ENCODE data around the gene FOXA3. TPM values are rescaled to one million over a fixed set of nuclear protein-coding genes. Genes with fewer than 3 reads are reported as not detected.

The FOXA3 gene
- total RNA-seq, 6 experiments from 2014 or later: 18.2 to 36.1 (median 25.3) TPM

DNA sequence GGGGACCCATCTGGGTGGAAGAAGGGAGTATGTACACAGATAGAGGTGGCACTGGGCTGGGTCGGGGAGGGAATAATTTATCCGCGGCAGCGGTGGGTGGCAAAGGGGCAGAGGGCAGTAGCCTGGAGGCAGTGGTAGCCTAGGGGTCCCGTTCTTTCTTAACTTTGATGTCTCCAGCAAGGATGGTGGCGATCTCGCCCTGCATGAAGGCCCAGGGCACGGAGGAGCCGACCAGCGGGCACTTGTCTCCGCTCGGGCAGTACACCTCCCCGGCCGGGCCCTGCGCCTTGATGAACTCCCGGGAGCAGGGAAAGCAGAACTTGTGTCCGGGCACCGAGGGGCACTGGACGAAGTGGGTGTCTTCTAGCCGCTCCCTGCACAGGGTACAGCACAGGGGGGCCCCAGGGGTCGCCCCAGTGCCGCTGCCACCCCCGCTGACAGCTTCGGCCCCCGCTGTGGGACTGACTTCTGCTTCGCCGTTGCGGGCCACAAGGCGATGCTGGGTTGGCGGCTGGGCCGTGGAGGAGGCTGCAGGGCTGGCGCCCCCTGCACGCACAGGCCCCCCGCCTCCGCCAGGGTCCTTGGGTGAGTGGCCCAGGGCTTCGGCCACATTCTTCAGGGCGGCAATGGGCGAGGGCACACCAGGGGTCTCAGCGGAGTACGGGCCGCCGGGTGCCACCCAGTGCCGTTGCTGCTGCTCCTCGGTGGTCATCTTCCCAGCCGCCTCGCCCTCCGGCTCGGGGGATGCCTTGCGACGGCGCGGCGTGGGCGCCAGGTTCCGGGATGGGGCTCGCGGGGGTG is 20.0 kb downstream of the FOXA3 start:
- peak overlapping the region; percentile 69 to 83 (median 80) for H3K4me3 ChIP-seq
- peak in 1 of 3 donors; percentile 65 for DNase-seq
- no peaks in the 10 kb centered on the region for H3K27me3 ChIP-seq
- intact Hi-C loops (cut with DNase I): loop anchor here in 1 of 2 donors (10.0 kb wide), 1 partner anchor 69 kb away; the partner anchor contains the start of gene RSPH6A
- WGBS (ENCODE audit: insufficient coverage, low coverage, low lambda C conversion rate, missing lambda C conversion rate): 40% methylated on average over 1 of the region's 57 CpGs
- ATAC-seq: no peak
- TF ChIP-seq POLR2A (IDR thresholded peaks at IDR 0.05): no peak
- TF ChIP-seq, protein P1, sequence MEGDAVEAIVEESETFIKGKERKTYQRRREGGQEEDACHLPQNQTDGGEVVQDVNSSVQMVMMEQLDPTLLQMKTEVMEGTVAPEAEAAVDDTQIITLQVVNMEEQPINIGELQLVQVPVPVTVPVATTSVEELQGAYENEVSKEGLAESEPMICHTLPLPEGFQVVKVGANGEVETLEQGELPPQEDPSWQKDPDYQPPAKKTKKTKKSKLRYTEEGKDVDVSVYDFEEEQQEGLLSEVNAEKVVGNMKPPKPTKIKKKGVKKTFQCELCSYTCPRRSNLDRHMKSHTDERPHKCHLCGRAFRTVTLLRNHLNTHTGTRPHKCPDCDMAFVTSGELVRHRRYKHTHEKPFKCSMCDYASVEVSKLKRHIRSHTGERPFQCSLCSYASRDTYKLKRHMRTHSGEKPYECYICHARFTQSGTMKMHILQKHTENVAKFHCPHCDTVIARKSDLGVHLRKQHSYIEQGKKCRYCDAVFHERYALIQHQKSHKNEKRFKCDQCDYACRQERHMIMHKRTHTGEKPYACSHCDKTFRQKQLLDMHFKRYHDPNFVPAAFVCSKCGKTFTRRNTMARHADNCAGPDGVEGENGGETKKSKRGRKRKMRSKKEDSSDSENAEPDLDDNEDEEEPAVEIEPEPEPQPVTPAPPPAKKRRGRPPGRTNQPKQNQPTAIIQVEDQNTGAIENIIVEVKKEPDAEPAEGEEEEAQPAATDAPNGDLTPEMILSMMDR (IDR thresholded peaks at IDR 0.05): no peak
- H3K9me3 ChIP-seq: no peaks in the 10 kb centered on the region
- peaks cover 2 to 52% (median 24%) of the 10 kb centered on the region in 4 donors for H3K4me1 ChIP-seq
- no peaks in the 10 kb centered on the region for H3K36me3 ChIP-seq
- peak overlapping the region in 1 of 3 donors; percentile 7 for H3K27ac ChIP-seq

DNA sequence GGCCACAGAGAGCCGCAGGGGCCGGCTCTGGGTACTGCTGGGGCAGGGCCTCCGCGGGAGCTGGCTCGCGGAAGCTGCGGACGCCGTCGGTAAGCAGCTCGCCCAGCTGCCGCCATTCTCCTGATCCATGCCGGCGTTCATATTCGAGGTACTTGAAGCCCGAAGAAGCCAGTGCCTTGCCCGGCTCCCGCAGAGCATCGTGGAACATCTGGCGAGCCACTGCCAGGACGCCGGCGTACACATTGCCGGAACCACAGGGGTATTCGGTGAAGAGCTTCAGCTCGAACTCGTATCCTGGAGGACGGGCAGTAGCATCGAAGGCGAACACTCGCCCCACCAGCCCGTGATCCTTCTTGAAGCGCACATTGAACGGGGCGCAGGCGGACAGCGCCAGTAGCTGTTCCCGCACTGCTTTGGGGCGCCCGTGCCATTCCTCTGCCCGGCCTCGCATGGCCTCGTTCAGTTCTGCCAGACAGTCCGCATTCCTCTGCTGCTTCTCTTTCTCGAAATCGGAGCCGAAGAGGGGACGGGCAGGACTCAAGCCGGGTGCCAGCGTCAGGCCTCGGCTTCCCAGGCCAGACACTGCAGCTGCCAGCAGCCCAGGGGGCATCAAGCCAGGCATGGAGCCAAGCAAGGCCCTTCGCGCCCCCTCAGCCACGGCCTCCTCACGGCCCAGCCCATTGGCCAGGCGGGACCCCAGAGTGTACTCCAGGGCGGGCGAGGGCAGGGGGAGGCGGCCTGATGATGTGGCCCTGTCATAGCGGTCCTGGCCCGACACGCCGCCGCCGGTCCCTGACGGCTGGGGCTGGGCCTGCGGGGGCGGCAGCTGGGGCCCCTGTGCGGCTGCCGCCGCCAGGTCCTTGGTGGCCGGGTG is 20.8 kb downstream of the FOXA3 start:
- no CpG with 5 or more reads among the region's 72 CpGs for WGBS (ENCODE audit: insufficient coverage, low coverage, low lambda C conversion rate, missing lambda C conversion rate)
- peak; percentile 54 to 66 (median 63) for DNase-seq
- H3K4me1 ChIP-seq: peaks cover 2 to 43% (median 20%) of the 10 kb centered on the region in 4 donors

DNA sequence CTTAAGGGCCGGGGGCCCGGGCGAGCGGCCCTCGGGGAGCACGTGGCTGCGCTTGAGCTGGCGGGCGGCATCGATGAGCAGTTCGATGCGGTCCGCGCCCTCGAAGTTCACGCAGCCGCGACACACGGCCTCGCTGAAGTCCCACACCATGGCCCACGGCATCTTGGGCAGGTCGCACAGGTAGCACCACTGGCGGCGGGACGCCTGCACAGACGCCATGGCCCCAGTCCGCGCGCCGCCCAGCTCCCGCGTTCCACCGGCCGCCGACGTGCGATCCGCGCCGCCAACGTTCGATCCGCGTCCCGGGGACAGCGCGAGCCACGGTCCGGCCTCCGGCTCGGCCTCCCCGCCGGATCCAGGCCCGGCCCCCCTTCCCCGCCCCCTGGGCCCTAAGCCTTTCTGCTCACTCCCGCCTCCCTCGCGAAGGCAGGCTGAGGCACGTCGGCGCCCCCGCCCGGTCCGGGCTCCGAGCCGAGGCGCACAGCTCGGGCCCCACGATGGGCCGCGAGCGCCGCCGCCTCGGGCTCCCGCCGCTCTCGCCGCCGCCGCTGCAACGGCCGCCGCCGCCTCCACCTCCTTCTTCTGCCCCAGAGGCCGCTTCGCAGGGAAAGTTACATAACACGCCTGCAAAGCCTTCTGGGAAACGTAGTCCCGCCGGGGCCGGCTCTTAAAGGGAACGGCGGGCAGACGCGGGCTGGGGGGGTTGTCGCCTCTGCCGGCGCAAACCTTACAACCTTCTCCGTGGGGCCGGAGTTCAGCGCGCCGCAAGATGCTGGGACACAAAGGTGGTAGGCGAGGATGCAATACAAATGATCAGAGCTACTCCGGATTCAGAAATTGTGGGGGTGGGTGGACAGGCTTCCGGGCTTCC is 21.7 kb downstream of the FOXA3 start, which contains the start of gene IRF2BP1:
TSS of gene IRF2BP1 (minus strand) at position 586 of the 871 bp plus-strand sequence. CDS start at position 219, 367 bp downstream.
- TF ChIP-seq, protein P1 (IDR thresholded peaks at IDR 0.05): peak in 1 of 4 donors; percentile 10
- TF ChIP-seq POLR2A (IDR thresholded peaks at IDR 0.05): peak; percentile 79
- Histone ChIP-seq H3K36me3 (no peaks in the 10 kb centered on the region), H3K9me3 (no peaks in the 10 kb centered on the region), H3K4me1 (peaks cover 0 to 36% (median 15%) of the 10 kb centered on the region in 4 donors), H3K27me3 (no peaks in the 10 kb centered on the region), H3K4me3 (peak within 1 kb of the TSS; percentile 69 to 83 (median 80)), H3K27ac (peak within 1 kb of the TSS; percentile 78 to 86 (median 84))
- intact Hi-C loops (cut with DNase I): loop anchor here in 1 of 2 donors (10.0 kb wide), 1 partner anchor 71 kb away; the partner anchor contains the start of gene RSPH6A
- ATAC-seq (peak; percentile 34 to 53 (median 48)), DNase-seq (peak; percentile 90 to 94 (median 93))
- WGBS (ENCODE audit: insufficient coverage, low coverage, low lambda C conversion rate, missing lambda C conversion rate): 0% methylated on average over 36 of the region's 107 CpGs

More for the DNA sequence above, 20.8 kb downstream of the FOXA3 start:
- Histone ChIP-seq H3K27me3 (no peaks in the 10 kb centered on the region), H3K9me3 (no peaks in the 10 kb centered on the region), H3K27ac (peak overlapping the region; percentile 78 to 86 (median 84)), H3K36me3 (no peaks in the 10 kb centered on the region), H3K4me3 (peak overlapping the region; percentile 69 to 83 (median 80))
- intact Hi-C loops (cut with DNase I): loop anchor here in 1 of 2 donors (10.0 kb wide), 1 partner anchor 70 kb away; the partner anchor contains the start of gene RSPH6A
- no peak for TF ChIP-seq POLR2A (IDR thresholded peaks at IDR 0.05)
- ATAC-seq: no peak

DNA sequence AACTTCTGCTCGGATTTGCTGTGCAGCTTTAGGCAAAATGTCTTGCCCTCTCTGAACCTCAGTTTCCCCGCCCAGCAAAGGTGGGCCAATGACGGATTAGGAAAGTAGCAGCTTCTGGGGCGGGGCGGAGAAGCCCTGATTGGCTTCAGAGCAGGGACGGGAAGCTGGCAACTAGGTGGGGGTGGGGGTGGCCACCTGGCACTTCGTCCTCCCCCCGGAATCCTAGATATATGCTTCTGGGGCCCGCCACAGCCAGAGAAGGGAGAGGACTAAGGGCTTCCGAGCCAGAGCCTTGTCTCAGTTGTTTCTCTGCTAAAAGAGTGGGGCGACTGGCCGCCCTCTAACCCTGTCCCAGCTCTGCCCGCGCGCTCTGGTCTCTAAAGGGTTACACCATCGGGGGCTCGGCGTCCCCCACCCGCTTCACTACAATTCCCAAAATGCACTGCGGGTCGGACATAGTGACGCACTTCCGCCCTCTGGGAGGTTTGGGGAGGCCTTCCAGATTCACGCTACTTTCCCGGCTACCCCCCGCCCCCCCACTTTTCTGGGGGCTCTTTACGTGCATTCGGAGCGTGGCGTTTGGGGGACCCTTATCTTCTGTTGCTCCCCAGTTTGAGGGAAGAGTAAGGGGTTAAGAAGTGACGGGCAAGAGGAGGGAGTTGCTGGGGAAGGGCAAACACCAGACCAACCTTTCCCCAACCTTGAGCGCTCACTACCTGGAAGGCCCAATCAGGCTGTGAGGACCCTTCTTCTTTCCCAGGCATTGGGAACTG is 22.5 kb downstream of the FOXA3 start:
- ATAC-seq: peak; percentile 58 to 64 (median 62)
- no peaks in the 10 kb centered on the region for H3K27me3 ChIP-seq
- 3% methylated on average over 15 of the region's 32 CpGs for WGBS (ENCODE audit: insufficient coverage, low coverage, low lambda C conversion rate, missing lambda C conversion rate)
- peak; percentile 88 to 94 (median 92) for DNase-seq
- no peaks in the 10 kb centered on the region for H3K9me3 ChIP-seq
- peaks cover 0 to 28% (median 11%) of the 10 kb centered on the region in 4 donors for H3K4me1 ChIP-seq
- intact Hi-C loops (cut with DNase I): loop anchor here in 1 of 2 donors (10.0 kb wide), 1 partner anchor 72 kb away; the partner anchor contains the start of gene RSPH6A
- H3K4me3 ChIP-seq: peak overlapping the region; percentile 69 to 83 (median 80)
- H3K36me3 ChIP-seq: no peaks in the 10 kb centered on the region
- peak; percentile 82 for TF ChIP-seq POLR2A (IDR thresholded peaks at IDR 0.05)
- TF ChIP-seq, protein P1 (IDR thresholded peaks at IDR 0.05): no peak
- H3K27ac ChIP-seq: peak overlapping the region; percentile 78 to 86 (median 84)
